Liver (tissue), 9 donors: ENCODE measurements around the gene HIP1. TPM values are rescaled to one million over a fixed set of nuclear protein-coding genes. Genes with fewer than 3 reads are reported as not detected.

Source experiments
- DNase-seq: peaks from one replicate; pipeline ENCODE4 v3.0.0-alpha.2; 2017; ENCODE audit warnings: low spot score
- H3K27ac ChIP-seq, 2 donors: one replicate each; pipeline ENCODE4 v1.7.0; 2013; ENCODE audit warnings: inconsistent platforms in 2 of 2, low read length in 2 of 2, control low read depth in 1 of 2, low read depth in 1 of 2, mild to moderate bottlenecking in 1 of 2
- H3K27me3 ChIP-seq, 4 donors: one replicate each; pipeline versions ENCODE4 v1.6.1 to v1.7.0; 2013; ENCODE audit warnings: low read length in 3 of 4, inconsistent platforms in 1 of 4, mild to moderate bottlenecking in 1 of 4, moderate library complexity in 1 of 4; ENCODE audit not compliant: control insufficient read depth in 4 of 4, insufficient read depth in 4 of 4
- H3K36me3 ChIP-seq, 4 donors: one replicate each; pipeline versions ENCODE4 v1.6.1 to v1.7.0; 2013; ENCODE audit warnings: low read length in 3 of 4, mild to moderate bottlenecking in 3 of 4, low read depth in 1 of 4, moderate library complexity in 1 of 4; ENCODE audit not compliant: control insufficient read depth in 4 of 4, insufficient read depth in 3 of 4
- H3K4me1 ChIP-seq, 4 donors: one replicate each; pipeline versions ENCODE4 v1.6.1 to v1.7.0; 2013; ENCODE audit warnings: low read length in 3 of 4, mild to moderate bottlenecking in 3 of 4, moderate library complexity in 1 of 4; ENCODE audit not compliant: control insufficient read depth in 4 of 4, insufficient read depth in 4 of 4
- H3K4me3 ChIP-seq, 3 donors: one replicate each; pipeline versions ENCODE4 v1.6.1 to v1.7.0; 2013; ENCODE audit warnings: low read length in 3 of 3, control low read depth in 1 of 3, low read depth in 1 of 3, mild to moderate bottlenecking in 1 of 3
- H3K9ac ChIP-seq, 2 donors: one replicate each; pipeline ENCODE4 v1.7.0; 2013; ENCODE audit warnings: low read length in 2 of 2, mild to moderate bottlenecking in 2 of 2, moderate library complexity in 2 of 2, control low read depth in 1 of 2, low read depth in 1 of 2
- H3K9me3 ChIP-seq, 4 donors: one replicate each; pipeline versions ENCODE4 v1.6.1 to v1.7.0; 2013; ENCODE audit warnings: low read length in 3 of 4; ENCODE audit not compliant: control insufficient read depth in 4 of 4
- ATF3 ChIP-seq: IDR thresholded peaks from 2 replicates; pipeline ENCODE4 v1.6.1; 2016; ENCODE audit warnings: antibody characterized with exemption
- CTCF ChIP-seq: fragments of 150-350 bp; IDR thresholded peaks from 2 replicates; pipeline ENCODE4 v1.5.1; 2017; ENCODE audit warnings: improper control_type of control experiment, low read depth, low read length; ENCODE audit not compliant: missing input control
- EGR1 ChIP-seq, 2 donors: IDR thresholded peaks; 2 replicates each; pipeline ENCODE4 v1.6.1; 2016 to 2018; ENCODE audit warnings: antibody characterized with exemption in 2 of 2, low read depth in 2 of 2
- FOXA1 ChIP-seq: IDR thresholded peaks from 2 replicates; pipeline ENCODE4 v1.6.1; 2016; ENCODE audit warnings: antibody characterized with exemption
- FOXA2 ChIP-seq: IDR thresholded peaks from 2 replicates; pipeline ENCODE4 v1.6.1; 2016; ENCODE audit warnings: antibody characterized with exemption
- GABPA ChIP-seq, 2 donors: IDR thresholded peaks in 1 of 2; conservative IDR thresholded peaks in 1 of 2; 2 replicates each; pipeline ENCODE4 v1.6.1; 2016; ENCODE audit warnings: antibody characterized with exemption in 2 of 2, mild to moderate bottlenecking in 1 of 2, moderate library complexity in 1 of 2
- HNF4G ChIP-seq: IDR thresholded peaks from 2 replicates; pipeline ENCODE4 v1.6.1; 2016; ENCODE audit warnings: antibody characterized with exemption
- JUND ChIP-seq, 2 donors: IDR thresholded peaks; 2 replicates each; pipeline ENCODE4 v1.6.1; 2016; ENCODE audit warnings: antibody characterized with exemption in 2 of 2
- MAX ChIP-seq: IDR thresholded peaks from 2 replicates; pipeline ENCODE4 v1.6.1; 2016; ENCODE audit warnings: antibody characterized with exemption
- NR2F2 ChIP-seq: IDR thresholded peaks from 2 replicates; pipeline ENCODE4 v1.6.1; 2016; ENCODE audit warnings: antibody characterized with exemption
- RAD21 ChIP-seq, 2 donors: IDR thresholded peaks; 2 replicates each; pipeline ENCODE4 v1.6.1; 2016; ENCODE audit warnings: antibody characterized with exemption in 2 of 2, mild to moderate bottlenecking in 2 of 2
- REST ChIP-seq: IDR thresholded peaks from 2 replicates; pipeline ENCODE4 v1.6.1; 2016; ENCODE audit warnings: antibody characterized with exemption, mild to moderate bottlenecking
- RXRA ChIP-seq, 2 donors: IDR thresholded peaks; 2 replicates each; pipeline ENCODE4 v1.6.1; 2017 to 2018; ENCODE audit warnings: antibody characterized with exemption in 2 of 2, mild to moderate bottlenecking in 1 of 2
- SP1 ChIP-seq: IDR thresholded peaks from 2 replicates; pipeline ENCODE4 v1.6.1; 2018; ENCODE audit warnings: antibody characterized with exemption, mild to moderate bottlenecking
- ZBTB33 ChIP-seq: IDR thresholded peaks from 2 replicates; pipeline ENCODE4 v1.6.1; 2016; ENCODE audit warnings: antibody characterized with exemption
- WGBS: extraction: QIAGEN DNeasy Blood & Tissue Kit; methylation state at CpG from one replicate; pipeline ENCODE4 v1.1.7; 2013; 5-methylcytosine and 5-hydroxymethylcytosine counted together
- polyA plus RNA-seq, 2 donors: library from polyadenylated mRNA; stranded (reverse) in 1 of 2; unstranded in 1 of 2; fragments of 200-250 nt in 1 of 2; fragments of >200 nt in 1 of 2; fragmentation: Nextera tagmentation in 1 of 2; extraction: Ambion mirVana in 1 of 2; gene quantifications; one replicate each; pipeline versions ENCODE4 v1.2.1 to v1.2.3, GENCODE V29; 2013 to 2015
- total RNA-seq, 2 donors: library from RNA; depleted of rRNA; stranded (reverse); fragments of >200 nt; gene quantifications; one replicate each; pipeline ENCODE4 v1.2.3, GENCODE V29; 2014
- donor health status: healthy.
- donor health status: healthy.
- donor health status: healthy.
- donor health status: healthy.
- donor health status: healthy.

The HIP1 gene
- total and polyA plus RNA-seq, 4 donors, result 3.8 to 13.6 (median 7.8) TPM

GRCh38 chr7:75679060-75679459, 59.7 kb downstream of the HIP1 start:
- no peak for TF ChIP-seq CTCF
- TF ChIP-seq GABPA (IDR thresholded peaks at IDR 0.05 in 1 of 2, conservative IDR thresholded peaks at IDR 0.05 in 1 of 2), result no peak
- TF ChIP-seq ATF3, result no peak
- no peak for TF ChIP-seq SP1
- no peak for TF ChIP-seq RXRA (IDR thresholded peaks at IDR 0.05)
- no peak for TF ChIP-seq HNF4G
- no peak for TF ChIP-seq RAD21 (IDR thresholded peaks at IDR 0.05)
- no peak for TF ChIP-seq FOXA2
- 93% methylated on average over 3 of the region's 3 CpGs for WGBS
- DNase-seq, result no peak
- no peaks in the 10 kb centered on the region for H3K36me3 ChIP-seq
- no peak overlapping the region for H3K4me3 ChIP-seq
- peaks cover 0 to 7% (median under 1%) of the 10 kb centered on the region in 4 donors for H3K4me1 ChIP-seq
- H3K27ac ChIP-seq, result no peak overlapping the region
- no peaks in the 10 kb centered on the region for H3K9me3 ChIP-seq
- no peak overlapping the region for H3K9ac ChIP-seq
- H3K27me3 ChIP-seq, result no peaks in the 10 kb centered on the region

GRCh38 chr7:75669579-75669978, 69.2 kb downstream of the HIP1 start:
- WGBS, result 71% methylated on average over 4 of the region's 4 CpGs
- Histone ChIP-seq H3K27me3 (no peaks in the 10 kb centered on the region), H3K27ac (no peak overlapping the region), H3K36me3 (no peaks in the 10 kb centered on the region), H3K9me3 (no peaks in the 10 kb centered on the region), H3K9ac (no peak overlapping the region), H3K4me1 (no peaks in the 10 kb centered on the region), H3K4me3 (no peak overlapping the region)
- TF ChIP-seq HNF4G (no peak), REST (no peak), GABPA (IDR thresholded peaks at IDR 0.05 in 1 of 2, conservative IDR thresholded peaks at IDR 0.05 in 1 of 2) (no peak), RAD21 (IDR thresholded peaks at IDR 0.05) (no peak), SP1 (no peak), CTCF (no peak), FOXA1 (no peak), NR2F2 (no peak), ZBTB33 (no peak), JUND (IDR thresholded peaks at IDR 0.05) (no peak), RXRA (IDR thresholded peaks at IDR 0.05) (no peak), MAX (no peak), EGR1 (IDR thresholded peaks at IDR 0.05; ENCODE audit: low read depth in 2 of 2) (no peak)
- no peak for DNase-seq
